Adrenal gland (tissue), 5 donors: ENCODE measurements around the gene DAB2IP.

Experiments
- POLR2A ChIP-seq, 2 donors: fragments of 450-650 bp; IDR thresholded peaks; one replicate each; pipeline ENCODE4 v1.6.1; 2017; ENCODE audit warnings: antibody characterized with exemption in 2 of 2, mild to moderate bottlenecking in 2 of 2, moderate library complexity in 1 of 2
- TF ChIP-seq, protein P1 (sequence below), 6 experiments: fragments of 450-650 bp in 4 of 6; fragments of 200-600 bp in 2 of 6; sonication (generic) in 1 of 6; IDR thresholded peaks; 1 replicate in 5 of 6; 2 replicates in 1 of 6; pipeline versions ENCODE4 v1.5.1 to v1.8.0; 2016 to 2021; ENCODE audit warnings: antibody characterized with exemption in 6 of 6, mild to moderate bottlenecking in 2 of 6, moderate library complexity in 1 of 6
- donor health status: DM: no; HTN: no; CAD: no.

DNA sequence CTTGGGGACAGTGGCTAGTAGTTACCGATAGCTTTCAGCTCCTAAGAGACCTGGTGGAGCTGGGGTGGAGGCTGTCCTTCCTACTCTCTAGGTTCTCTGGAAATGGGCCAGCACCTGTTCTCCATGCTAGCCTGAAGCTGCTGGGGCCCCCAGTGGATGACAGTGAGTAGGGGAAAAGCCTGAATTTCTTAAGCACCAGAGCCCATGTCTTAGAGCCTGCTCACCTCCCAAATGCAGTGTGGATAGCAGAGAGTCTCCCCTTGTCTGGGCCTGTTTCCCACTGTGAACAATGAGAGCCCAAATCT lies 105.8 kb downstream of the DAB2IP start:
- TF ChIP-seq, protein P1, sequence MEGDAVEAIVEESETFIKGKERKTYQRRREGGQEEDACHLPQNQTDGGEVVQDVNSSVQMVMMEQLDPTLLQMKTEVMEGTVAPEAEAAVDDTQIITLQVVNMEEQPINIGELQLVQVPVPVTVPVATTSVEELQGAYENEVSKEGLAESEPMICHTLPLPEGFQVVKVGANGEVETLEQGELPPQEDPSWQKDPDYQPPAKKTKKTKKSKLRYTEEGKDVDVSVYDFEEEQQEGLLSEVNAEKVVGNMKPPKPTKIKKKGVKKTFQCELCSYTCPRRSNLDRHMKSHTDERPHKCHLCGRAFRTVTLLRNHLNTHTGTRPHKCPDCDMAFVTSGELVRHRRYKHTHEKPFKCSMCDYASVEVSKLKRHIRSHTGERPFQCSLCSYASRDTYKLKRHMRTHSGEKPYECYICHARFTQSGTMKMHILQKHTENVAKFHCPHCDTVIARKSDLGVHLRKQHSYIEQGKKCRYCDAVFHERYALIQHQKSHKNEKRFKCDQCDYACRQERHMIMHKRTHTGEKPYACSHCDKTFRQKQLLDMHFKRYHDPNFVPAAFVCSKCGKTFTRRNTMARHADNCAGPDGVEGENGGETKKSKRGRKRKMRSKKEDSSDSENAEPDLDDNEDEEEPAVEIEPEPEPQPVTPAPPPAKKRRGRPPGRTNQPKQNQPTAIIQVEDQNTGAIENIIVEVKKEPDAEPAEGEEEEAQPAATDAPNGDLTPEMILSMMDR (IDR thresholded peaks at IDR 0.05): no peak
- TF ChIP-seq POLR2A (IDR thresholded peaks at IDR 0.05): no peak
